K562 (cell line): ENCODE data around the gene AHCYL1. TPM values are rescaled to one million over a fixed set of nuclear protein-coding genes. Genes with fewer than 3 reads are reported as not detected.

Source experiments
- CC2D1A ChIP-seq: fragments of 450-650 bp; IDR thresholded peaks from 2 replicates; pipeline ENCODE4 v1.6.1; 2017; ENCODE audit warnings: mild to moderate bottlenecking
- CEBPZ ChIP-seq: fragments of 150-350 bp; IDR thresholded peaks from 2 replicates; pipeline ENCODE4 v1.6.1; 2014; ENCODE audit warnings: low read depth, mild to moderate bottlenecking, low read length, borderline replicate concordance
- CTBP1 ChIP-seq: fragments of 450-650 bp; IDR thresholded peaks from 2 replicates; pipeline ENCODE4 v1.6.1; 2016; ENCODE audit warnings: borderline replicate concordance
- DNMT1 ChIP-seq: fragments of 450-650 bp; IDR thresholded peaks from 2 replicates; pipeline ENCODE4 v1.6.1; 2016; ENCODE audit warnings: antibody characterized with exemption, mild to moderate bottlenecking
- FOS ChIP-seq: IDR thresholded peaks from 3 replicates; pipeline ENCODE4 v1.6.1; 2011; ENCODE audit not compliant: insufficient read length; ENCODE audit errors: extremely low read depth
- GATAD2B ChIP-seq: fragments of 450-650 bp; IDR thresholded peaks from 2 replicates; pipeline ENCODE4 v1.6.1; 2017; ENCODE audit warnings: mild to moderate bottlenecking, borderline replicate concordance
- KDM4B ChIP-seq, 2 experiments: fragments of 450-650 bp in 1 of 2; sonication (generic) in 1 of 2; IDR thresholded peaks; 2 replicates each; pipeline ENCODE4 v1.6.1; 2016 to 2017; ENCODE audit warnings: borderline replicate concordance in 2 of 2, antibody characterized with exemption in 1 of 2, low read depth in 1 of 2, mild to moderate bottlenecking in 1 of 2
- L3MBTL2 ChIP-seq: fragments of 450-650 bp; IDR thresholded peaks from 2 replicates; pipeline ENCODE4 v1.6.1; 2016; ENCODE audit warnings: mild to moderate bottlenecking, moderate library complexity
- NFIX ChIP-seq: fragments of 250-450 bp; sonication (Bioruptor Pico); IDR thresholded peaks from 2 replicates; pipeline ENCODE4 v1.4.0; 2020; ENCODE audit warnings: low read depth, mild to moderate bottlenecking, moderate library complexity
- NR4A1 ChIP-seq, 2 experiments: fragments of 250-450 bp in 1 of 2; fragments of 450-650 bp in 1 of 2; sonication (Bioruptor Pico) in 1 of 2; IDR thresholded peaks; 2 replicates each; pipeline versions ENCODE4 v1.4.0 to v1.6.1; 2016 to 2020; ENCODE audit warnings: mild to moderate bottlenecking in 2 of 2, missing compliant biosample characterization in 1 of 2, missing genetic modification characterization in 1 of 2, moderate library complexity in 1 of 2
- RBM34 ChIP-seq: fragments of 200-400 bp; formaldehyde crosslinking; IDR thresholded peaks from 2 replicates; pipeline ENCODE4 v1.6.1; 2018; ENCODE audit warnings: low read length, borderline replicate concordance; ENCODE audit not compliant: insufficient read depth
- SAFB2 ChIP-seq: fragments of 200-400 bp; formaldehyde crosslinking; IDR thresholded peaks from 2 replicates; pipeline ENCODE4 v1.6.1; 2018; ENCODE audit warnings: borderline replicate concordance, low read length, low read depth, moderate library complexity; ENCODE audit not compliant: severe bottlenecking
- SIN3B ChIP-seq: fragments of 450-650 bp; IDR thresholded peaks from 2 replicates; pipeline ENCODE4 v1.6.1; 2017; ENCODE audit warnings: low read depth, mild to moderate bottlenecking, moderate library complexity
- TAF7 ChIP-seq: fragments of 450-650 bp; IDR thresholded peaks from 2 replicates; pipeline ENCODE4 v1.6.1; 2016; ENCODE audit warnings: missing genetic modification characterization, missing compliant biosample characterization
- TEAD1 ChIP-seq, 2 experiments: fragments of 450-650 bp in 1 of 2; sonication (generic) in 1 of 2; formaldehyde crosslinking; IDR thresholded peaks; 2 replicates each; pipeline versions ENCODE4 v1.4.0 to v1.8.0; 2020 to 2022; ENCODE audit warnings: mild to moderate bottlenecking in 2 of 2, missing genetic modification reagents in 1 of 2
- XRCC4 ChIP-seq: IDR thresholded peaks from one replicate; pipeline ENCODE4 v1.6.1; 2011; ENCODE audit not compliant: insufficient read depth, insufficient read length; ENCODE audit errors: extremely low read depth
- ZNF408 ChIP-seq: fragments of 250-450 bp; sonication (Bioruptor Pico); IDR thresholded peaks from 2 replicates; pipeline ENCODE4 v1.4.0; 2020; ENCODE audit warnings: low read depth, mild to moderate bottlenecking, moderate library complexity
- ZNF512 ChIP-seq: IDR thresholded peaks from 2 replicates; pipeline ENCODE4 v1.6.1; 2016; ENCODE audit warnings: missing genetic modification characterization, missing compliant biosample characterization
- ZNF518B ChIP-seq: fragments of 250-450 bp; sonication (Bioruptor Pico); IDR thresholded peaks from 2 replicates; pipeline ENCODE4 v1.5.0; 2021; ENCODE audit warnings: mild to moderate bottlenecking, moderate library complexity
- ZZZ3 ChIP-seq: fragments of 450-650 bp; IDR thresholded peaks from 2 replicates; pipeline ENCODE4 v1.6.1; 2016; ENCODE audit warnings: antibody characterized with exemption, mild to moderate bottlenecking, moderate library complexity
- polyA plus RNA-seq, 8 experiments: library from polyadenylated mRNA; depleted of rRNA in 4 of 8; stranded (reverse) in 5 of 8; unstranded in 3 of 8; fragments of >200 nt; fragmentation: Nextera tagmentation in 2 of 8; fragmentation: Illumina TruSeq in 1 of 8; extraction: Ambion mirVana in 2 of 8; extraction: Trizol in 1 of 8; gene quantifications; 2 replicates each; pipeline versions ENCODE4 v1.2.1 to v1.2.3, GENCODE V29; 2011 to 2014; ENCODE audit warnings: inconsistent platforms in 1 of 8, missing spikeins in 1 of 8
- total RNA-seq, 7 experiments: library from RNA; depleted of rRNA in 6 of 7; stranded (reverse); fragments of >200 nt in 6 of 7; fragmentation: Illumina TruSeq in 2 of 7; extraction: Trizol in 2 of 7; gene quantifications; 2 replicates each; pipeline versions ENCODE4 v1.2.1 to v1.2.3, GENCODE V29; 2011 to 2021; ENCODE audit warnings: low replicate concordance in 1 of 7

AHCYL1 gene
- total and polyA plus RNA-seq, 9 of the 15 experiments (the other 6 are each of a cell fraction or from before 2014, with no cell fraction given): 27.3 to 118 (median 44.5) TPM

GRCh38 chr1:109980324-109981003, 4.1 kb upstream of the AHCYL1 start (continued):
- TF ChIP-seq GATAD2B (no peak), TAF7 (tag) (no peak), NFIX (no peak), SAFB2 (no peak), DNMT1 (no peak), CEBPZ (no peak), FOS (no peak), NR4A1 (CRISPR knock-in tag; IDR thresholded peaks at IDR 0.05) (no peak), NR4A1 (tag; IDR thresholded peaks at IDR 0.05) (peak; percentile 70; the same call in 1 of the 2 replicates), CC2D1A (peak; percentile 80), TEAD1 (CRISPR knock-in tag; IDR thresholded peaks at IDR 0.05) (no peak), CTBP1 (peak; percentile 63; the same call in 1 of the 2 replicates), KDM4B (IDR thresholded peaks at IDR 0.05; ENCODE audit: borderline replicate concordance in 2 of 2, low read depth in 1 of 2) (no peak), SIN3B (no peak), ZNF408 (CRISPR knock-in tag) (no peak), ZZZ3 (no peak), RBM34 (no peak), ZNF512 (tag) (peak; percentile 30; the same call in 1 of the 2 replicates), L3MBTL2 (peak; percentile 20; the same call in 1 of the 2 replicates), ZNF518B (CRISPR knock-in tag) (no peak), XRCC4 (no peak)
